Endothelial cell of umbilical vein (primary cell): ENCODE measurements around the gene SEMA5A.

Experiments
- POLR2AphosphoS5 ChIP-seq: IDR thresholded peaks from 2 replicates; pipeline ENCODE4 v1.6.1; 2012; ENCODE audit warnings: low read depth, mild to moderate bottlenecking, control low read depth, low read length, moderate library complexity; ENCODE audit not compliant: insufficient read depth
- TF ChIP-seq, protein P1 (sequence below), 2 donors: IDR thresholded peaks; 1 replicate in 1 of 2; 2 replicates in 1 of 2; pipeline ENCODE4 v1.5.1; 2011; ENCODE audit warnings: low read length in 2 of 2, mild to moderate bottlenecking in 2 of 2, moderate library complexity in 2 of 2, control low read depth in 1 of 2, inconsistent platforms in 1 of 2, low read depth in 1 of 2; ENCODE audit not compliant: insufficient read depth in 1 of 2; ENCODE audit errors: extremely low read depth in 1 of 2

DNA sequence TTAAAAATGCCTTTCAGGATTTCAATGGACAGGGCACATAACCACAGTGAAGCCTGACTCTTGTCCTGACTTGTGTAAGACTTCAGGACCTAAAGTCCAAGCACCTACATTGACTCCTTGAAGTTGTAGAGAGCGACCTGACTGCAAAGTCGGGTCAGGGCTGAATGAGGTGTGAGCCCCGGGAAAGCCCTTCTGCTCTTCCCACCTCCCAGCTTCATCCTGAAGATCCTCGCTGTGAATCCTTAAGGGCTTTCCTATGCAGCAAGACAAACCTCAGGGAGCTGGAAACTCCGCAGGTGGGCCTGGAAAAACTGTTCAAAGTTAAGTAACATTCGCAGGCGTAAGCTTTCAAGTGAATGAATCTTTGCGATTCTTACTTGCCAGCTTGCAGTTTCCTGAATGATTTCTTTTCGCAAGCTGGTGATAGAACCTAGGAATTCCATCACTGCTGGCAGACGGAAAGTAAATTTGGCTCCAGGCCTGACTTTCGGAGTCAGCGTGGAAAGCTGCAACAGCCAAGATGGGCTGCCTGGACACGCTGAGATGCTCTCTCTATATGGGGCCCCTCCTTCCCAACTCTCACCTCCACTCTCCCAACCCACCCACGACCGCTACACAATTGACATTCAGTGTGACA is 10.9 kb downstream of the SEMA5A start:
- TF ChIP-seq, protein P1, sequence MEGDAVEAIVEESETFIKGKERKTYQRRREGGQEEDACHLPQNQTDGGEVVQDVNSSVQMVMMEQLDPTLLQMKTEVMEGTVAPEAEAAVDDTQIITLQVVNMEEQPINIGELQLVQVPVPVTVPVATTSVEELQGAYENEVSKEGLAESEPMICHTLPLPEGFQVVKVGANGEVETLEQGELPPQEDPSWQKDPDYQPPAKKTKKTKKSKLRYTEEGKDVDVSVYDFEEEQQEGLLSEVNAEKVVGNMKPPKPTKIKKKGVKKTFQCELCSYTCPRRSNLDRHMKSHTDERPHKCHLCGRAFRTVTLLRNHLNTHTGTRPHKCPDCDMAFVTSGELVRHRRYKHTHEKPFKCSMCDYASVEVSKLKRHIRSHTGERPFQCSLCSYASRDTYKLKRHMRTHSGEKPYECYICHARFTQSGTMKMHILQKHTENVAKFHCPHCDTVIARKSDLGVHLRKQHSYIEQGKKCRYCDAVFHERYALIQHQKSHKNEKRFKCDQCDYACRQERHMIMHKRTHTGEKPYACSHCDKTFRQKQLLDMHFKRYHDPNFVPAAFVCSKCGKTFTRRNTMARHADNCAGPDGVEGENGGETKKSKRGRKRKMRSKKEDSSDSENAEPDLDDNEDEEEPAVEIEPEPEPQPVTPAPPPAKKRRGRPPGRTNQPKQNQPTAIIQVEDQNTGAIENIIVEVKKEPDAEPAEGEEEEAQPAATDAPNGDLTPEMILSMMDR (IDR thresholded peaks at IDR 0.05; ENCODE audit: extremely low read depth in 1 of 2, insufficient read depth in 1 of 2, low read depth in 1 of 2, low read length in 2 of 2), result no peak
- TF ChIP-seq POLR2AphosphoS5, result no peak
